HepG2 (cell line): Measurements from ENCODE around the gene SGCD.

Experiments used
- CENPX ChIP-seq: sonication (generic); formaldehyde crosslinking; IDR thresholded peaks from 2 replicates; pipeline ENCODE4 v1.9.0; 2021; ENCODE audit warnings: mild to moderate bottlenecking, missing genetic modification reagents, moderate library complexity
- CTCF ChIP-seq: sonication (generic); formaldehyde crosslinking; IDR thresholded peaks from 2 replicates; pipeline ENCODE4 v1.5.0; 2020; ENCODE audit warnings: mild to moderate bottlenecking, missing genetic modification reagents, moderate library complexity
- EP300 ChIP-seq, 3 experiments: sonication (generic) in 1 of 3; formaldehyde crosslinking in 1 of 3; IDR thresholded peaks; 2 replicates each; pipeline versions ENCODE4 v1.5.1 to v1.6.1; 2011 to 2020; ENCODE audit warnings: low read depth in 2 of 3, low read length in 2 of 3, borderline replicate concordance in 1 of 3, improper control_type of control experiment in 1 of 3, mild to moderate bottlenecking in 1 of 3, missing genetic modification reagents in 1 of 3, moderate library complexity in 1 of 3
- GABPB1 ChIP-seq: IDR thresholded peaks from 2 replicates; pipeline ENCODE4 v1.6.1; 2016; ENCODE audit warnings: mild to moderate bottlenecking, missing genetic modification reagents, moderate library complexity, missing compliant biosample characterization
- GMEB1 ChIP-seq: sonication (generic); formaldehyde crosslinking; IDR thresholded peaks from 2 replicates; pipeline ENCODE4 v1.5.1; 2020; ENCODE audit warnings: missing genetic modification reagents, mild to moderate bottlenecking, borderline replicate concordance
- MAZ ChIP-seq, 2 experiments: sonication (generic) in 1 of 2; formaldehyde crosslinking in 1 of 2; IDR thresholded peaks; 2 replicates each; pipeline versions ENCODE4 v1.5.0 to v1.6.1; 2012 to 2020; ENCODE audit warnings: low read depth in 2 of 2, mild to moderate bottlenecking in 2 of 2, borderline replicate concordance in 1 of 2, improper control_type of control experiment in 1 of 2, low read length in 1 of 2, missing genetic modification reagents in 1 of 2, moderate library complexity in 1 of 2
- MBD4 ChIP-seq: IDR thresholded peaks from 2 replicates; pipeline ENCODE4 v1.6.1; 2012; ENCODE audit warnings: low read length, inconsistent platforms, borderline replicate concordance
- POLR2A ChIP-seq, 2 experiments: IDR thresholded peaks; 2 replicates each; pipeline ENCODE4 v1.6.1; 2011; ENCODE audit warnings: low read depth in 2 of 2, low read length in 2 of 2, mild to moderate bottlenecking in 1 of 2, moderate library complexity in 1 of 2; ENCODE audit not compliant: insufficient read depth in 1 of 2
- POLR2AphosphoS2 ChIP-seq: IDR thresholded peaks from 2 replicates; pipeline ENCODE4 v1.6.1; 2011; ENCODE audit warnings: low read depth, low read length, improper control_type of control experiment
- PRDM10 ChIP-seq: sonication (generic); formaldehyde crosslinking; IDR thresholded peaks from 2 replicates; pipeline ENCODE4 v1.4.0; 2020; ENCODE audit warnings: low read depth, missing genetic modification reagents
- RAD21 ChIP-seq: fragments of 450-650 bp; formaldehyde crosslinking; IDR thresholded peaks from 2 replicates; pipeline ENCODE4 v1.5.0; 2020; ENCODE audit warnings: mild to moderate bottlenecking
- TBL1XR1 ChIP-seq: fragments of 150-350 bp; IDR thresholded peaks from 2 replicates; pipeline ENCODE4 v1.6.1; 2014; ENCODE audit warnings: borderline replicate concordance, low read length; ENCODE audit not compliant: partially characterized antibody
- ZNF274 ChIP-seq: sonication (generic); formaldehyde crosslinking; IDR thresholded peaks from 2 replicates; pipeline ENCODE4 v1.5.1; 2020; ENCODE audit warnings: mild to moderate bottlenecking, missing genetic modification reagents
- ZNF530 ChIP-seq: sonication (generic); formaldehyde crosslinking; IDR thresholded peaks from 2 replicates; pipeline ENCODE4 v1.5.0; 2020; ENCODE audit warnings: low read depth, mild to moderate bottlenecking, missing genetic modification reagents

- TF ChIP-seq MBD4: no peak
- TF ChIP-seq CTCF (CRISPR knock-in tag): no peak
- TF ChIP-seq TBL1XR1: no peak
- TF ChIP-seq ZNF530 (CRISPR knock-in tag): no peak
- TF ChIP-seq POLR2A (IDR thresholded peaks at IDR 0.05; ENCODE audit: insufficient read depth in 1 of 2, low read depth in 2 of 2, low read length in 2 of 2): no peak
- no peak for TF ChIP-seq MAZ (IDR thresholded peaks at IDR 0.05; ENCODE audit: borderline replicate concordance, low read depth, low read length)
- no peak for TF ChIP-seq MAZ (CRISPR knock-in tag; IDR thresholded peaks at IDR 0.05; ENCODE audit: low read depth)
- no peak for TF ChIP-seq EP300 (IDR thresholded peaks at IDR 0.05; ENCODE audit: low read depth in 2 of 2, low read length in 2 of 2)
- no peak for TF ChIP-seq EP300 (CRISPR knock-in tag; IDR thresholded peaks at IDR 0.05; ENCODE audit: borderline replicate concordance)
- TF ChIP-seq PRDM10 (CRISPR knock-in tag): no peak
- TF ChIP-seq GMEB1 (CRISPR knock-in tag): no peak
- TF ChIP-seq POLR2AphosphoS2: no peak
- TF ChIP-seq RAD21 (CRISPR knock-in tag): no peak
- TF ChIP-seq CENPX (CRISPR knock-in tag): no peak
- TF ChIP-seq ZNF274: no peak
- no peak for TF ChIP-seq GABPB1 (CRISPR knock-in tag)
Measured at GRCh38 chr5:156434471-156434870, 107.5 kb downstream of the SGCD start.
